Stomach smooth muscle (tissue), 2 donors: ENCODE measurements around the gene SLC6A7.

Experiments used
- H3K27ac ChIP-seq: one replicate; pipeline ENCODE4 v1.7.0; 2013; ENCODE audit warnings: mild to moderate bottlenecking, low read length, inconsistent platforms
- H3K27me3 ChIP-seq, 2 donors: one replicate each; pipeline ENCODE4 v1.7.0; 2013; ENCODE audit warnings: low read length in 2 of 2; ENCODE audit not compliant: insufficient read depth in 2 of 2, control insufficient read depth in 1 of 2
- H3K36me3 ChIP-seq, 2 donors: one replicate each; pipeline ENCODE4 v1.7.0; 2013; ENCODE audit warnings: low read length in 2 of 2; ENCODE audit not compliant: control insufficient read depth in 2 of 2, insufficient read depth in 2 of 2
- H3K4me1 ChIP-seq: one replicate; pipeline ENCODE4 v1.7.0; 2013; ENCODE audit warnings: low read length; ENCODE audit not compliant: control insufficient read depth, insufficient read depth
- H3K4me3 ChIP-seq, 2 donors: one replicate each; pipeline ENCODE4 v1.7.0; 2013; ENCODE audit warnings: low read length in 2 of 2
- H3K9ac ChIP-seq, 2 donors: one replicate each; pipeline ENCODE4 v1.7.0; 2013; ENCODE audit warnings: low read length in 2 of 2, mild to moderate bottlenecking in 1 of 2
- H3K9me3 ChIP-seq, 2 donors: one replicate each; pipeline ENCODE4 v1.7.0; 2013; ENCODE audit warnings: low read length in 2 of 2; ENCODE audit not compliant: control insufficient read depth in 2 of 2
- donor health status: healthy.
- donor health status: Pancreatic carcinoma.

The SLC6A7 gene

DNA sequence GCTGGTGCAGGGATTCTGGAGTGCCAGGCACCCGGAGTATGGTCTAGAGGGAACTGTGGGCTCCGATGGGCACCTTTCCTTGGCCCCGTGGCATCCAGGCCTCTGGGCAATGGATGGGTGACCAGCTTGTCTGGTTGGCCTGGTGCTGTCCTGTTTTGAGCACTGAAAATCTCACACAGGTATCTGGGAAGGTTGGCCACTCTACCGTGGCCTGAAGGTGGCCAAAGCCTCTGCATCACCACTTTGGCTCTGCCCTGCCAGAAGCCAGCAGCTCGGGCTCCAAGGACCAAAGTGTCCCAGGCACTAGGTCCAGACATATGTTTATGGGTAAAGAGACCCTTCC, 28.8 kb downstream of the SLC6A7 start:
- H3K36me3 ChIP-seq = no peaks in the 10 kb centered on the region
- no peak overlapping the region for H3K9ac ChIP-seq
- no peak overlapping the region for H3K4me3 ChIP-seq
- no peak overlapping the region for H3K27ac ChIP-seq
- no peaks in the 10 kb centered on the region for H3K9me3 ChIP-seq
- peaks cover 0 to 4% of the 10 kb centered on the region in 2 donors for H3K27me3 ChIP-seq
- H3K4me1 ChIP-seq = peaks cover 6% of the 10 kb centered on the region

DNA sequence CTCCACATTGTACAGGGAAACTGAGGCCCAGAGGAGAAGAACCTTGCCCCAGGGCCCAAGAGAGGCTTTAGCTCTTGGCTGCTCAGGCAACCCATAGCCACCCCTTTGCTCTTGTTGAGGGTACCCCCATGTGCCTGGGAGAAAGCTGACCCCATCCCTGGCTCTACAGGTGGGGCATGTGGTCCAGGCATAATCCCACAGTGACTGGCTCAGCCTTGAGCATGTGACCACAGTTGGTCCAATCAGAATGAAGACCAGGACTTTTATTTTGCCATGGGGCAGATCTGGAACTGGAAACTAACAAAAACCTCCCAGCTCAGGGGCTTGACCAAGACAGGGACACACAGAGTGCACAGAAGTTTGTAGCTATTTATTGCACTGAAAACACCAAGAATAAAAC, 29.3 kb downstream of the SLC6A7 start:
- H3K9me3 ChIP-seq = no peaks in the 10 kb centered on the region
- H3K9ac ChIP-seq = no peak overlapping the region
- no peaks in the 10 kb centered on the region for H3K36me3 ChIP-seq
- no peak overlapping the region for H3K27ac ChIP-seq
- H3K4me3 ChIP-seq = no peak overlapping the region
- H3K27me3 ChIP-seq = peaks cover 0 to 4% of the 10 kb centered on the region in 2 donors
- peaks cover 6% of the 10 kb centered on the region for H3K4me1 ChIP-seq

DNA sequence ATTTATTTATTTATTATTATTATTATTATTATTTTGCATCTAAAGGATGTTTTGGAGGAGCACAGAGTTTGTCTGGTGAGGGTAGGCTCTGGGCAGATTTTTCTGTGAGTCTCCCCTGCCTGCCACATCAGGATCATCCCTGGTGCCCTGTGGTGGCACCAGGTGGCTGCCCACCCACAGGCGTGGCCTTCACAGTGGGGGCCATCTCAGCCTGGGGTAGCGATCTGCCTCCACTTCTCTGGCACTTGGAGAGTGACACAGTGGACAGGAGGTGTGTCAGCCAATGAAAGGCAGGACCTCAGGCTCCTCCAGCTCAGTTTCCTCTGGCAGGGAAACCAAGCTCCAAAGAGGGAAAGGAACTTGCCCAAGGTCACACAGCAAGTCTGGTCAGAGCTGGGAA, 30.0 kb downstream of the SLC6A7 start:
- H3K4me3 ChIP-seq = no peak overlapping the region

DNA sequence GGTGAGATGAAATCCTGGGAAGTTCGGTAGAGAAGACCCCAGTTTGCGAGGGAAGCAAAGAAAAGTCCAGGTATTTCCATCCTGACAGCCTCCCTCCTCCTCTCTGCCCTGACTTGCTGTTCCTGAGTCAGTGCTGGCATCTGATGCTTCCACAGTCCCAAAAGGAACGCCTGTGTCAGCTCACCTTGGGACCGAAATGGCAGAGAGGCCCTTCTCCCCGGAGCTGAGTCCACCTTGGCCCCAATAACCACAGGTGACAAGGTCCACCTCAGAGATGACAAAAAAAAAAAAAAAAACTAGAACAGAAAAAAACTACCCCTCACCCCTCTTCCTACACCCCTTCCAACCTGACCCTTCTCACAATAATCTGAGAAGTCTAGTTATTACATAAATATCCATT, 31.6 kb downstream of the SLC6A7 start:
- Histone ChIP-seq H3K4me3 (no peak overlapping the region), H3K9ac (no peak overlapping the region), H3K4me1 (peaks cover 3% of the 10 kb centered on the region), H3K36me3 (no peaks in the 10 kb centered on the region), H3K9me3 (no peaks in the 10 kb centered on the region), H3K27ac (no peak overlapping the region), H3K27me3 (peaks cover 0 to 4% of the 10 kb centered on the region in 2 donors)

More for the DNA sequence above, 30.0 kb downstream of the SLC6A7 start:
- H3K9ac ChIP-seq = no peak overlapping the region
- H3K27me3 ChIP-seq = peaks cover 0 to 4% of the 10 kb centered on the region in 2 donors
- H3K27ac ChIP-seq = no peak overlapping the region
- peaks cover 3% of the 10 kb centered on the region for H3K4me1 ChIP-seq
- no peaks in the 10 kb centered on the region for H3K36me3 ChIP-seq
- H3K9me3 ChIP-seq = no peaks in the 10 kb centered on the region

DNA sequence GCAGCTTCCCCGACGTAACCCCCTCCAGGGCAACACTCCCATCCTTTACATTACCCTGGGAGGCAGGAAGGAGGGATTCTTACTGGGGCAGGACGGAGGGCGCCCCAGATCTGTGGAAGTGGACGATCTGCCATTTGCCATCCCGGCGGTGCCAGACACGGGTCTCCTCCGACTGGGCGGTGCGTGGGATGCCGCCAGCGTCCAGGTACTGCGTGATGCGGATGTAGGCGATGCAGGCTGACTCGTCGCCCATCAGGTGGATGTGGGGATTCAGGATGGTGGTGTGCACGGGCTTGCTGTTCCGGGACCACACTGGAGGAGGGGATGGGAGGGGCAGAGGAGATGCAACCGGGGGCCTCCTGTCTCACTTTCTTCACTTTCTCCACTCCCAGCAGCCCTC, 33.0 kb downstream of the SLC6A7 start:
- Histone ChIP-seq H3K27ac (no peak overlapping the region), H3K9ac (no peak overlapping the region), H3K9me3 (no peaks in the 10 kb centered on the region), H3K27me3 (no peaks in the 10 kb centered on the region), H3K4me1 (peaks cover under 1% of the 10 kb centered on the region), H3K4me3 (no peak overlapping the region), H3K36me3 (no peaks in the 10 kb centered on the region)

DNA sequence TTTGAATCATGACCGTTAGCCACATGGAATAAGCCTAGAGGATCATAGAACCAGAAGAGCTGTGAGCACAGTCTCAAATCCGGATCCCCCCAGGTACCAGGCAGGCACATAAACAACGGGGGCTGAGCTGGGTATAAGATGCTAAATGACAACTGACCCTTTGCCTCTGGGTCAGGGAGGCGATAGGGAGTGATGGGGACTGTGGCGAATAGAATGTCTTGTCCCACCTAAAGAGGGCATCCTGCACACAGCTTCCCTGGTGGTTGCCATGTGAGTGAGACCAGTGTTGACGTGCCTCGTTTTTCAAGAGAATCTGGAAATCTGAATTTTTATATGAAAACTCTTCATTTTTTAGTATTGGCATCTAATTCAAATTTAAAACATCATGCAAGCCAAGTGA, 33.6 kb downstream of the SLC6A7 start:
- no peak overlapping the region for H3K27ac ChIP-seq
- no peak overlapping the region for H3K9ac ChIP-seq
- H3K4me1 ChIP-seq = no peaks in the 10 kb centered on the region
- H3K4me3 ChIP-seq = no peak overlapping the region
- H3K36me3 ChIP-seq = no peaks in the 10 kb centered on the region
- no peaks in the 10 kb centered on the region for H3K27me3 ChIP-seq
- H3K9me3 ChIP-seq = no peaks in the 10 kb centered on the region

DNA sequence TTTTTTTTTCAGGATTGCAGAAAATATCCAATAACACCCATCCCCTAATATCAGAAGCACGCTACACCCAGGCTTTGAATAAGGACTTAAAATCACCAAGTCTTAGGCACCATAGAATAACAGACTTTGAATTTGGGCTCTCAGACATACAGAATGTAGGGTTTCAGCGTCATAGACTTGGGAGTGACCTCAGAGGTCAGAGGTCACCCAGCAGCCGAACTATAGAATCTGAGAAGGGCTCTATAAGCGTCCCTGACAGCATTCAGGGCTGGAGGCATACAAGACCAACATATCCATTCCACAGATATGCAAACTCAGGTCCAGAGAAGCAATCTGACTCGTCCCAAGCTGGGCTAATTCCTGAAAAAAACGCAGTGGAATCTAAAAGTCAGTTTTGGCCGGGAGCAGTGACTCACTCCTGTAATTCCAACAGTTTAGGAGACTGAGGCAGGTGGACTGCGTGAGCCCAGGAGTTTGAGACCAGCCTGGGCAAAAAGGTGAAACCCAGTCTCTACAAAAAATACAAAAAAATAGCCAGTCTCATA, 34.7 kb downstream of the SLC6A7 start:
- no peaks in the 10 kb centered on the region for H3K27me3 ChIP-seq
- no peaks in the 10 kb centered on the region for H3K4me1 ChIP-seq
- no peaks in the 10 kb centered on the region for H3K36me3 ChIP-seq
- H3K4me3 ChIP-seq = no peak overlapping the region
- no peaks in the 10 kb centered on the region for H3K9me3 ChIP-seq
- no peak overlapping the region for H3K9ac ChIP-seq
- no peak overlapping the region for H3K27ac ChIP-seq

DNA sequence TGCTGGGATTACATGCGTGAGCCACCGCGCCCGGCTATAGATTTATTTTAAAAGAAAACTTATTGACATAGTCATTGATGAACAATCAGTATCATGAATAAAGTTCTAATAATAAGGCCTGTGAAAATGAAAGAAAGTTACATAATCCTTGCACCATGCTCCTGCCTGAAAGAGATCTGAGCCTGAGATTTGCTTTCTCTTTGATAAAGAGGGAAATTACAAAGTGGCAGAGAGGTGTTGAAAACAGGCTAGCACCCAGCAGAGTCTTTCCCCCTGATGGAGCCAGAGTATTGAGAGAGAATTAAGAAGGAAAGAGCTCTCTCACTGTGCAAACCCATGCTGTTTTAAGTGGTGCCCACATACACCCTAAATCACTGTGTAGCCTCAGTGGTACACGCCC, 37.2 kb downstream of the SLC6A7 start:
- H3K27ac ChIP-seq = no peak overlapping the region
- H3K4me3 ChIP-seq = no peak overlapping the region

DNA sequence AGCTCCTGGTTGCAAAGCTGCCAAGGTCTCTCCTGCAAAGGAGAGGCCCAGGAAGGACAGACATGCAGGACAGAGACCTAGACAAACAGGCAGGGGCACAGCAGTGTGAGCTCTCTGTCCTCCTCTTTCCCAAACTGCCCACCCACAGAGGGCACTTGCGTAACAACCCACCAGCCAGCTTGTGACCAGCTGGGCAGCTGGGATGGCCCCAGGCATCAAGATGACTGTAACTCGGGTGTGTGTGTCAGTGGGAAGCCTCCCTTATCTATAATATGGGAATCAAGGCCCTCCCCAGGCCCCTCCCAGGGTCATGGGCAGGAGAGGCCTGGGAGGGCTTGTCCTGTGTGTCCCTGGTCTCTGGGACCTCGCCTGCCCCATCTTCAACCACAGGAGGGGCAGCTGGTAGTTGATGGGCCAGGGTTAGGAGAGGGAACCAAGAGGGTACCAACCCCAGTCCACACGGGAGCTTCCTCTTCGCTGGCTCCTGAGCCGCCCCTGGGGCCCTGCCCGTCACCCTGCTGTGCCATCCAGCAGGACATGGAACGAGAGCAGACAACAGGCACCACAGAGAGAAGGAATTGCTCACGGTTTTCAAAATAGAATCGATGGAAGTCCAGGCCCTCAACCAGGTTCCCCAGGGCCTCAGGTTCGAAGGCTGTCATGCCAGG, 37.9 kb downstream of the SLC6A7 start:
- H3K27ac ChIP-seq = no peak overlapping the region
- no peaks in the 10 kb centered on the region for H3K9me3 ChIP-seq
- H3K4me1 ChIP-seq = no peaks in the 10 kb centered on the region
- H3K27me3 ChIP-seq = no peaks in the 10 kb centered on the region
- no peak overlapping the region for H3K9ac ChIP-seq
- no peaks in the 10 kb centered on the region for H3K36me3 ChIP-seq
- H3K4me3 ChIP-seq = no peak overlapping the region

More for the DNA sequence above, 37.2 kb downstream of the SLC6A7 start:
- Histone ChIP-seq H3K9me3 (no peaks in the 10 kb centered on the region), H3K27me3 (no peaks in the 10 kb centered on the region), H3K9ac (no peak overlapping the region), H3K4me1 (no peaks in the 10 kb centered on the region), H3K36me3 (no peaks in the 10 kb centered on the region)

DNA sequence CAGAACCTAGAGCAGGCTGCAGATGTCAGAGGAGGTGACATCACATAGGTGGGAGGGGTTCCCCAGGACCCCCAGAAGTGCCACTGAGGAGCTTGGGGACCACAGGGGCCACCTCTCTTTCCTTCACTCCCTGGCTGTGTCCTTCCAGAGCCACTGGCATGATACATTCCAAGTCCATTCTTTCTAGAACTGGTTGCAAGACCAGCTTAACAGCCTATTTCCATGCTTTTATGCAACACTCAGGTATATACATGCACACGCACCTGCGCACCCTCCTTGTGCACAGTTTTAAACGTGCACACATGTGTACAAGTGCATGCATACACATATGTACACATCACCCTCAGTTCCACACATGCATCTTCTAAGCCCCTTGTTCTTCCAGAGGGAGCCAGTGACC, 39.7 kb downstream of the SLC6A7 start:
- H3K9ac ChIP-seq = no peak overlapping the region
- no peaks in the 10 kb centered on the region for H3K36me3 ChIP-seq
- no peaks in the 10 kb centered on the region for H3K27me3 ChIP-seq
- no peak overlapping the region for H3K4me3 ChIP-seq
- no peaks in the 10 kb centered on the region for H3K9me3 ChIP-seq
- H3K27ac ChIP-seq = no peak overlapping the region
- no peaks in the 10 kb centered on the region for H3K4me1 ChIP-seq

DNA sequence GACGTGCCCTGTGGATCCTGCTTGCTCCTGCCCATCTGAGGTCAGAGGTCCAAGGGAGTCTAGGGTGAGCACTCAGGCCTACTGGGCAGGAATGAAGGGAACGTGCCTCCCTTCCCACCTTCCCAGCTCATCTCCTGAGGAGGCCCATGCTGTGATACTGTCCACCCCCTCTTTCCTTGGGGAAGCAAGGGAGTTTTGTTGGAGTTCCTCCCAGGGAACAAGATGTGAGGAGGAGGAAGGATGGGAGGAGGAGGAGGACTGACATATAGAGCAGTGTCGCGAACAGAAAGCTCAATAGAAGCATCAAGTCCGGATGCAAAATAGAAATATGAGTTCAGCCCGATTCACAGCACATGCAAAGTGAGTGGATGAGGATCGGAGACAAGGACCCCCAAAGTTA, 41.0 kb downstream of the SLC6A7 start:
- Histone ChIP-seq H3K36me3 (no peaks in the 10 kb centered on the region), H3K9me3 (no peaks in the 10 kb centered on the region), H3K27ac (no peak overlapping the region), H3K9ac (no peak overlapping the region), H3K27me3 (no peaks in the 10 kb centered on the region), H3K4me3 (no peak overlapping the region), H3K4me1 (no peaks in the 10 kb centered on the region)
